Fibroblast of pulmonary artery (primary cell): ENCODE measurements around the gene AIDA.
A peak's percentile ranks its signal among the peaks of the same experiment; 100 is the strongest.

Source experiments
- DNase-seq: peaks from one replicate; pipeline ENCODE4 v3.0.0-alpha.2; 2010; ENCODE audit warnings: low read depth
- H3K4me3 ChIP-seq: replicated peaks from 2 replicates; pipeline ENCODE4 v1.5.1; 2011; ENCODE audit warnings: low read depth, mild to moderate bottlenecking, control low read depth, low read length, moderate library complexity
- TF ChIP-seq, protein P1 (sequence below): IDR thresholded peaks from 2 replicates; pipeline ENCODE4 v1.5.1; 2011; ENCODE audit warnings: mild to moderate bottlenecking, control low read depth, low read length, inconsistent platforms; ENCODE audit errors: missing control alignments

AIDA gene

DNA sequence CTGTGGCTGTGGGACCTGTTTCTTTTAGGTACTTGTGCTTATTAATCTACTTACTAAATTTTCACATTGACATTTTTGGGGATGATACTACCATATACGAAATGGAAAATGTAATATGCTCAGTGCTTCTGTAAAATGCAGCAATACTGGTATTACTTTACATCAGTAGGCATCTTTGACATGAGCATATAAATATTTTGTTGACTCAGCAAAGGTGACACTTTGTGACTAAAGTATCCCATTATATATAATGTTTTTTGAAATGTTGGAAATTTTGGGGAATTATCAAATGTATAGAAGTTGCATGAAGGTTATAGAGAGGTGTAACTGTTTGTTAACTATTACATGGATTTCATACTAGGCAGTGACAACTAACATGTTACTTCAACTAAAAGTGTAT lies 22.4 kb upstream of the AIDA start:
- TF ChIP-seq, protein P1, sequence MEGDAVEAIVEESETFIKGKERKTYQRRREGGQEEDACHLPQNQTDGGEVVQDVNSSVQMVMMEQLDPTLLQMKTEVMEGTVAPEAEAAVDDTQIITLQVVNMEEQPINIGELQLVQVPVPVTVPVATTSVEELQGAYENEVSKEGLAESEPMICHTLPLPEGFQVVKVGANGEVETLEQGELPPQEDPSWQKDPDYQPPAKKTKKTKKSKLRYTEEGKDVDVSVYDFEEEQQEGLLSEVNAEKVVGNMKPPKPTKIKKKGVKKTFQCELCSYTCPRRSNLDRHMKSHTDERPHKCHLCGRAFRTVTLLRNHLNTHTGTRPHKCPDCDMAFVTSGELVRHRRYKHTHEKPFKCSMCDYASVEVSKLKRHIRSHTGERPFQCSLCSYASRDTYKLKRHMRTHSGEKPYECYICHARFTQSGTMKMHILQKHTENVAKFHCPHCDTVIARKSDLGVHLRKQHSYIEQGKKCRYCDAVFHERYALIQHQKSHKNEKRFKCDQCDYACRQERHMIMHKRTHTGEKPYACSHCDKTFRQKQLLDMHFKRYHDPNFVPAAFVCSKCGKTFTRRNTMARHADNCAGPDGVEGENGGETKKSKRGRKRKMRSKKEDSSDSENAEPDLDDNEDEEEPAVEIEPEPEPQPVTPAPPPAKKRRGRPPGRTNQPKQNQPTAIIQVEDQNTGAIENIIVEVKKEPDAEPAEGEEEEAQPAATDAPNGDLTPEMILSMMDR, result no peak

DNA sequence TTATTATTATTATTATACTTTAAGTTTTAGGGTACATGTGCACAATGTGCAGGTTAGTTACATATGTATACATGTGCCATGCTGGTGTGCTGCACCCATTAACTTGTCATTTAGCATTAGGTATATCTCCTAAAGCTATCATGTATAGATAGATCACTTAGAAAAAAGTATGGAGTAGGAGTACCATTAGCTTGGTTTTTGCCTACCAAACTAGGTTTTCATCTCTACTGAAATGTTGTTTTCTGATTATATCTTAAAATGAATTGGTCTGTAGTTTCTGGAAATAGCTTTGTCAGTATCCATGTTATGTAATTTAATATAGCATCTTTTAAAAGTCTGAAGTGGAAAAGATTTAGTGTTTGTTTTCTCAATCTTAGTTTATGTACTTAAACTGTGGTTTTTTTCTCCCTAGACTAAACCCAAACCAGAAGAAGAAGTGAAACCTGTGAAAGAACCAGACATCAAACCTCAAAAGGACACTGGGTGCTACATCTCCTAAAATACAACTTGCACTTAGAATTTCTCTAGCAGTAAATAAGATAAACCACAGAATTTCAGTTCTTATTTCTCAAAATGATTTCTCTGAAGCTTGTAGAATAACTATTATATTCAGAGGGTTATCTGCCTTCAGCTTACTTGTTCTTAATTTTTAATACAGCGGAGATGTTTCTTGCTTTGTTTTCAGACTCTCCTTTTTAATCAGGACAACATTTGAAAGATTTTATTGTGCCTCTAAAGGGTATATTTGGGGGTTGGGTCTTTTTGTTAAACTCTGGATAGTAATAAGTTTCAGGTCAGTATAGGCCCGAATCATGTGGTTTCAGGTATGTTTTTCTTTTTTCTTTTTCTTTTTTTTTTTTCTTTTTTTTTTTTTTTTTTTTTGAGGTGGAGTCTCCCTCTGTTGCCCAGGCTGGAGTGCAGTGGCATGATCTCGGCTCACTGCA lies 20.2 kb upstream of the AIDA start:
- no peak overlapping the region for H3K4me3 ChIP-seq
- TF ChIP-seq, protein P1, result no peak
- DNase-seq, result no peak

More for the DNA sequence above, 22.4 kb upstream of the AIDA start:
- DNase-seq, result no peak
- H3K4me3 ChIP-seq, result no peak overlapping the region

DNA sequence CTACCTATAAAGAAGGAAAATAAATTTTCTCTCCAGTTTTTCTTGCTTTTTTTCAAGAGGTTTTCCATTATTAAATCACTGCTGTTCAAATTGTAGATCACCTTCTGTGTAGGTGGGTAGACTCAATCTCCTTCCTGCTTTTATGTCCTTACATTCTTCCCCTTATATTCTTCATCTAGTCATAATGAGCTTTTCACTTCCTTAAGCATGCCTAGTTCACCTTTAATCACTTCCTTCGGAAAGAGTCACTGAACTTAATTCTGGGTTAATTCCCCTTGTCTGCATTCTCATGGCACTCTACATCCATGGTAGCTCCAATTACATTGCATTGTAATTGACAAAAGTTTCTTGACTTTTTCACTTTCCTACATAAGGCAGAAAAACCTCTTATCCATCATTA lies 18.6 kb upstream of the AIDA start:
- no peak overlapping the region for H3K4me3 ChIP-seq
- no peak for DNase-seq
- TF ChIP-seq, protein P1, result no peak

DNA sequence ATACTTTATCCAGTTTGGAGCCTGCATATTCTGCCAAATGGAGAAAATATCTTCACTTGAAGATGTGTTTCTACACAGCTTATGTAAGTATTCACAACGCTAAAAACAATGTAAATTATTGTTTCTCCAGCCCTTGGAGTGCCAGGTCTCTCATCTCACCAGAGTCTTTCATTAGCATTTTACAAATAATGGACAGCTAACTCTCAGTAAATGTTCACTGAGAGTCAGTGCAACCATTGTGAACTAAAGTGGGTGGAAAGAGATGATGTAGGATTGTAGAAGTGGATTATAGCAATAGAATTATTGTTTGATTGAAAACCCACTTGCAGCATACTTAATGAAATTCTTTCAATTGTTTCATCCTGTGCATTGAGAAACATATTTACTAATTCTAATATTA lies 16.5 kb upstream of the AIDA start:
- DNase-seq, result no peak
- TF ChIP-seq, protein P1, result no peak
- no peak overlapping the region for H3K4me3 ChIP-seq

DNA sequence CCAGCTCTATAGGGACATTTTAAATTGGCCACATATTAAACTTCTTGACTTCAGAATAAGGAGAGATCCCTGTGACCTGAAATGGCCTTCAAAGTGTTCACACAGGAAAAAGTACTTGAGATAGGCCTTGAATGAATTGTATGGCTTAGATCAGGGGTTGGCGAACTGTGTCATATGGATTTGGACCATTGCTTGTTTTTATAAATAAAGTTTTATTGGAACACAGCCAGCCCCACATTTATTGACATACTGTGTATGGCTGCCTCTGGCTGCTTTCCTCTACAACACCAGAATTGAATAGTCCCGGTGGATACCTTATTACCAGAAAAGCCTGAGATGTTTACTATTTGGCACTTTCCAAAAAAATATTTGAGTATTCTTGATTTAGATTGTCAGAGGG lies 4.1 kb upstream of the AIDA start:
- DNase-seq, result no peak
- TF ChIP-seq, protein P1, result no peak
- H3K4me3 ChIP-seq, result no peak overlapping the region

DNA sequence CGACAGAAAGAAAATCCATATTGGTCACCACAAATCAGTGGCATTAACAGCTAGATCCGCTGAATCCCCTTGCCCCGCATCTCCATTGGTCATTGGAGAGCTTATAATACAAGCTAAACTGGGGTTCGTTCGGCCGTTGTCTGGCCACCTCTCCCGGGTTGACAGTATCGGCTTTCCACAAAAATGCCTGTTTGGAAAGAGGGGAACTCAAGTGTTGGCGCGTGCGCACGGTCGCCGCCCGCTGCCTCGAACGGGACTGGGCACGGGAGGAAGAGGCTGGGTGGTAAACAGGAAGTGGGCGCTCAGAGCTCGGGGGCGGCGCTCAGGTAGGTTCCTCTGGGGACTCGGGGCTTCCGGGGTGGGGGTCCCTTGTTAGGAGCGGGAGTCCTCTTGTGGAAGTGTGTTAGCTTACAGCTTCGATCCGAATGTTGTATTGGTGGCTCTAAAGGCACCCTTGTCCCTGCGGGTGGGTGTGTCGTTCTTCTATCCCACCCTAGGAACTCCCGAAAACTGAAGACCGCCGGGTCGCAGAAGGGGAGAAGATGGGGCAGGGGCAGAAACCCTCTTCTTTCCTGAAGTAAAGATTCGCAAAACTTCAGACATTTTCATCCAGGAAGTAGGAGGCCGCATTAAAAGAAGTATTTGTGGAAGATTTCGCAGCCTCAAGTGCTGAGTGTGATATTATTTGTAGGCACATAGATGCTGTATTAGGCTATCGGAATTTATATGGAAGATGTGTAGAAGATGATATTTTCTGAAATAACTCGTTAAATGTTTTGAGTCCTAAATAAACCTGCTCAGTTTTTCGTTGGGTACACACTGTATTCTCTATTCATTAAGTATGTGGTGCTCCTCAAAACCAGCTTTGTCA lies 1.0 kb upstream of the AIDA start:
- H3K4me3 ChIP-seq, result peak overlapping the region; percentile 74
- TF ChIP-seq, protein P1, result no peak

More for the DNA sequence above, 1.0 kb upstream of the AIDA start:
- peak; percentile 94 for DNase-seq
